C4-2B (cell line): ENCODE results near the gene FHIT.

Experiments used
- CTCF ChIP-seq: fragments of 450-650 bp; conservative IDR thresholded peaks from 2 replicates; pipeline ENCODE4 v1.5.1; 2017; ENCODE audit warnings: mild to moderate bottlenecking
- ZFX ChIP-seq: fragments of 450-650 bp; IDR thresholded peaks from 2 replicates; pipeline ENCODE4 v1.6.1; 2017

DNA sequence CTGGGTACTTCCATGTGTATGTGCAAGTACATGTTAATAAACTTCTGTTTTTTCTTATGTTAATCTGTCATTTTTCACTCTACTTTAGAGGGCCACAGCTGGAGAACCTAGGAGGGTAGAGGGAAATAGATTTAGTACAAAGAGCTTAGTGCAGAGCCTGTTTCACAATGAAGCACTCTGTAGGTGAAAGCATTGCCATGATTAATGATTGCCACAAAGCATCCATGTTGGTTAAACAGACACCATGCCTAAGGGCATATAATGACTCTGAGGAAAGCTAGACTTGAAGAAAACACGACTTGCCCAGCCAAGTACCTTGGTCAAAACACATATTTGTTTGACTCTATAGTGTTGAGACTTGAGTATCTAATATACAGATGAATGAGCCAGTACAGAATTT, 338.4 kb downstream of the FHIT start:
- TF ChIP-seq CTCF = no peak
- no peak for TF ChIP-seq ZFX
